Neuronal stem cell (in vitro differentiated cells): ENCODE results near the gene LMF2.
A peak's percentile ranks its signal among the peaks of the same experiment; 100 is the strongest.

Source experiments
- DNase-seq: peaks from one replicate; pipeline ENCODE4 v3.0.0-alpha.2; 2013; ENCODE audit warnings: low spot score
- H2AFZ ChIP-seq: one replicate; pipeline ENCODE4 v1.6.1; 2013; ENCODE audit warnings: mild to moderate bottlenecking, low read length, inconsistent platforms
- H2AK5ac ChIP-seq: 2 replicates; pipeline ENCODE4 v1.6.1; 2013; ENCODE audit warnings: low read depth, mild to moderate bottlenecking, inconsistent platforms, low read length, moderate library complexity, mixed read lengths
- H2BK120ac ChIP-seq: 2 replicates; pipeline ENCODE4 v1.6.1; 2013; ENCODE audit warnings: low read depth, mild to moderate bottlenecking, inconsistent platforms, low read length, moderate library complexity, mixed read lengths
- H2BK12ac ChIP-seq: one replicate; pipeline ENCODE4 v1.6.1; 2013; ENCODE audit warnings: low read length, inconsistent platforms
- H2BK15ac ChIP-seq: 2 replicates; pipeline ENCODE4 v1.6.1; 2013; ENCODE audit warnings: mild to moderate bottlenecking, low read length, inconsistent platforms, mixed read lengths
- H2BK5ac ChIP-seq: one replicate; pipeline ENCODE4 v1.6.1; 2013; ENCODE audit warnings: inconsistent platforms, mild to moderate bottlenecking, low read length, moderate library complexity
- H3K14ac ChIP-seq: one replicate; pipeline ENCODE4 v1.6.1; 2013; ENCODE audit warnings: low read length, inconsistent platforms
- H3K18ac ChIP-seq: 2 replicates; pipeline ENCODE4 v1.6.1; 2013; ENCODE audit warnings: low read length, inconsistent platforms
- H3K23ac ChIP-seq: 2 replicates; pipeline ENCODE4 v1.6.1; 2013; ENCODE audit warnings: low read depth, mild to moderate bottlenecking, mixed read lengths, low read length, inconsistent platforms; ENCODE audit not compliant: poor library complexity
- H3K27ac ChIP-seq: replicated peaks from 3 replicates; pipeline ENCODE4 v1.5.1; 2013; ENCODE audit warnings: low read length, inconsistent platforms
- H3K27me3 ChIP-seq, 3 experiments: 2 replicates each; pipeline ENCODE4 v1.6.1; 2013; ENCODE audit warnings: low read length in 3 of 3, mild to moderate bottlenecking in 2 of 3, inconsistent platforms in 1 of 3, low read depth in 1 of 3, mixed read lengths in 1 of 3, moderate library complexity in 1 of 3; ENCODE audit not compliant: control insufficient read depth in 3 of 3, insufficient read depth in 3 of 3
- H3K36me3 ChIP-seq, 2 donors: replicated peaks in 1 of 2; 2 replicates each; pipeline ENCODE4 v1.6.1; 2013; ENCODE audit warnings: low read length in 2 of 2; ENCODE audit not compliant: control insufficient read depth in 2 of 2, insufficient read depth in 2 of 2
- H3K4ac ChIP-seq: 2 replicates; pipeline ENCODE4 v1.6.1; 2013; ENCODE audit warnings: inconsistent platforms, mild to moderate bottlenecking, low read length, moderate library complexity
- H3K4me1 ChIP-seq, 2 donors: 1 replicate in 1 of 2; 2 replicates in 1 of 2; pipeline ENCODE4 v1.6.1; 2013; ENCODE audit warnings: low read length in 2 of 2, low read depth in 1 of 2; ENCODE audit not compliant: control insufficient read depth in 2 of 2, insufficient read depth in 1 of 2
- H3K4me2 ChIP-seq: one replicate; pipeline ENCODE4 v1.6.1; 2013; ENCODE audit warnings: mild to moderate bottlenecking, low read length, inconsistent platforms; ENCODE audit not compliant: insufficient read depth, poor library complexity, severe bottlenecking
- H3K4me3 ChIP-seq, 2 donors: 2 replicates each; pipeline ENCODE4 v1.5.1; 2013; ENCODE audit warnings: low read length in 2 of 2, mild to moderate bottlenecking in 2 of 2, inconsistent platforms in 1 of 2, moderate library complexity in 1 of 2
- H3K79me1 ChIP-seq: one replicate; pipeline ENCODE4 v1.6.1; 2013; ENCODE audit warnings: low read depth, mild to moderate bottlenecking, inconsistent platforms, low read length, moderate library complexity
- H3K9ac ChIP-seq: one replicate; pipeline ENCODE4 v1.6.1; 2013; ENCODE audit warnings: mild to moderate bottlenecking, low read depth, low read length, inconsistent platforms; ENCODE audit not compliant: poor library complexity
- H3K9me3 ChIP-seq, 2 donors: replicated peaks in 1 of 2; 2 replicates each; pipeline versions ENCODE3 to v1.6.1; 2013; ENCODE audit warnings: low read length in 2 of 2, mild to moderate bottlenecking in 2 of 2, inconsistent platforms in 1 of 2, low read depth in 1 of 2, mixed read lengths in 1 of 2, moderate library complexity in 1 of 2; ENCODE audit not compliant: control insufficient read depth in 2 of 2, insufficient read depth in 1 of 2
- H4K8ac ChIP-seq: one replicate; pipeline ENCODE4 v1.6.1; 2013; ENCODE audit warnings: low read depth, mild to moderate bottlenecking, inconsistent platforms, low read length, moderate library complexity
- H4K91ac ChIP-seq: one replicate; pipeline ENCODE4 v1.6.1; 2013; ENCODE audit warnings: low read length, low read depth, mild to moderate bottlenecking, inconsistent platforms; ENCODE audit not compliant: poor library complexity
- WGBS, 2 donors: extraction: QIAGEN DNeasy Blood & Tissue Kit; methylation state at CpG; one replicate each; pipeline ENCODE4 v1.1.7; 2013; ENCODE audit warnings: missing lambda C conversion rate in 2 of 2, mixed read lengths in 1 of 2; ENCODE audit not compliant: insufficient read length in 2 of 2, insufficient replicate concordance in 1 of 2; ENCODE audit errors: extremely low coverage in 2 of 2; 5-methylcytosine and 5-hydroxymethylcytosine counted together

The LMF2 gene

DNA sequence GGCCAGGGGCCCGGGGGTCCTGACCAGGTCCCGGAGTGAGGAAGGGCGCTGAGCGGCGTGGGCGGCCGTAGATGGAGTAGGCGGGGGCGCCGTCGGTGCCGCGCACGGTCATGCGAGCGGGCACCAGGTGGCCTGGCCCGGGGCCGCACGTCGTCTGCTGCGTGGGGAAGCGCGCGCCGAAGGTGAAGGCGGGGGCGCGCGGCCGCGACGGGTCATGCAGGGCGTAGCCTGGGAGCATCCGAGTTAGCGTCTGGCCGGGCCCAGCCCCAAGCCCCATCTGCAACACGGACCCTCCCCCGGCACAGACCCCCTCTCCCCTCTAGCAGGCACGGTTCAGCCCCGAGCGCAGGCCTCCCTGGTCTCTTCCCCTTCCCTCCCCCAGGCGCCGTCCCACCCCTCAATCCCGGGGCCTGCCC lies 24.1 kb upstream of the LMF2 start:
- Histone ChIP-seq H3K27ac (no peak overlapping the region), H3K4ac (no peak overlapping the region), H3K9ac (peak overlapping the region; percentile 84), H3K23ac (peak overlapping the region; percentile 99), H2BK15ac (peak overlapping the region; percentile 97), H4K91ac (no peak overlapping the region), H2BK120ac (no peak overlapping the region), H3K4me2 (peak overlapping the region; percentile 89), H2AK5ac (peak overlapping the region; percentile 99), H3K18ac (peak overlapping the region; percentile 98), H4K8ac (peak overlapping the region; percentile 65), H2BK5ac (peak overlapping the region; percentile 82), H2BK12ac (peak overlapping the region; percentile 84), H3K4me3 (peak overlapping the region; percentile 55 to 82), H3K9me3 (peaks cover 8 to 21% of the 10 kb centered on the region in 2 donors), H3K79me1 (peaks cover 4% of the 10 kb centered on the region), H3K4me1 (peaks cover 12 to 17% of the 10 kb centered on the region in 2 donors), H3K27me3 (peaks cover 14 to 35% (median 14%) of the 10 kb centered on the region in 3 experiments), H3K14ac (peak overlapping the region; percentile 94), H2AFZ (peak overlapping the region; percentile 96), H3K36me3 (no peaks in the 10 kb centered on the region)
- DNase-seq, result no peak
- WGBS, 2 donors, result no CpG with 5 or more reads among the region's 44 CpGs

DNA sequence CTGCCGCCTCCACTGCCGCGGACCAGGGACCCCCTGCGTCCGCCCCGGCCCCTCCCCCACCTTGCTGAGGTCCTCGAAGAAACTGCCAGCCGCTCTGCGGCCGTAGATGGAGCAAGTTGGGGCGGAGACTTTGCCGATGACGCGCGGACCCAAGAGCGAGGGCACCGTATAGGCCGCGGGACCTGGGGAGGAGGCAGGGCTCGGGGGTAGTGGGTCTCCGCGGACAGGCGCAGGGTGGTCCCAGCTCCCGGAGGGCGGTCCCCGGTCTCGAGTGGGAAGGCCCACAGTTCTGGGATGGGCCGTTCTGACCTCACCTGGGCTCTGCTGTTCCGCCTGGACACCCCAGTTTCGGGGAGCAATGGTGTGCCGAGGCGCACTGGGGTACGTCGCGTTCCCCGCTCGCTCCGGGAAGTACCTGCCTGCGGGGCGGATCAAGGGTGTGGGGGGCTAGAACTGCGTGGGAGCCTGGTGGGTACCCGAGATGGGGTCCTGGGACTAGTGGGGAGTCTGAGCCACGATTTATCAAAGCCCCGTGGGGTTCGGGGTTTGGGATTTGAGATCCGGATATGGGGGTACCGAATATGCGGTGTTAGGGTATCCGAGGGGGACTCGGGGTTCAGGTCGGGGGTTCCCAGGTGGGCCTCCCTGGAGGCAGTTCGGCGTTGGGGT lies 23.5 kb upstream of the LMF2 start:
- Histone ChIP-seq H3K18ac (peak overlapping the region; percentile 98), H3K79me1 (peaks cover 4% of the 10 kb centered on the region), H3K4ac (peak overlapping the region; percentile 93), H3K9ac (peak overlapping the region; percentile 84), H3K4me3 (peak overlapping the region; percentile 55 to 82), H3K27me3 (peaks cover 14 to 35% (median 14%) of the 10 kb centered on the region in 3 experiments), H4K91ac (no peak overlapping the region), H2BK120ac (no peak overlapping the region), H3K4me1 (peaks cover 14 to 17% of the 10 kb centered on the region in 2 donors), H3K9me3 (peaks cover 8 to 21% of the 10 kb centered on the region in 2 donors), H2AK5ac (peak overlapping the region; percentile 99), H2BK15ac (peak overlapping the region; percentile 97), H2BK5ac (peak overlapping the region; percentile 82), H3K23ac (peak overlapping the region; percentile 99), H2BK12ac (peak overlapping the region; percentile 84), H2AFZ (peak overlapping the region; percentile 96), H3K36me3 (no peaks in the 10 kb centered on the region), H4K8ac (peak overlapping the region; percentile 96), H3K14ac (peak overlapping the region; percentile 97), H3K4me2 (peak overlapping the region; percentile 89), H3K27ac (no peak overlapping the region)
- WGBS, 2 donors, result no CpG with 5 or more reads among the region's 53 CpGs
- no peak for DNase-seq

DNA sequence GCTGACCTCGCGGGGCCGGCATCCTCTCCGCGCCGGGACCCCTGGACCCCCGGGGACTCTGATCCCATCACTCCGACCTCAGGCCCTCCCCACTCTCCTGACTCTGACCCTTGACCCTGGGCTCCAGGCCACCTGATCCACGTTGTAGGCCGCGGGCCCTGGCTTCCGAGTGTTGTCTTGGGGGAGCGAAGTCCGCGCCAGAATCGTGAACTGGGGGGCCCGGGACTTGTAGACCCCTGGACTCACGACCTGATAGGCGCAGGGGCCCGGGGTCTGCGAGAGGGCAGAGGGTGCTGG lies 23.0 kb upstream of the LMF2 start:
- Histone ChIP-seq H3K23ac (peak overlapping the region; percentile 99), H3K4me2 (peak overlapping the region; percentile 73), H2BK12ac (peak overlapping the region; percentile 10), H4K91ac (no peak overlapping the region), H3K9me3 (peaks cover 8 to 21% of the 10 kb centered on the region in 2 donors), H3K4me1 (peaks cover 14 to 17% of the 10 kb centered on the region in 2 donors), H3K9ac (peak overlapping the region; percentile 81), H2BK5ac (peak overlapping the region; percentile 60), H3K4ac (no peak overlapping the region), H3K18ac (peak overlapping the region; percentile 96), H3K4me3 (peak overlapping the region in 1 of 2 donors; percentile 82), H3K27ac (no peak overlapping the region), H2BK15ac (peak overlapping the region; percentile 83), H3K79me1 (peaks cover 4% of the 10 kb centered on the region), H3K36me3 (no peaks in the 10 kb centered on the region), H2BK120ac (peak overlapping the region; percentile 72), H3K14ac (peak overlapping the region; percentile 97), H3K27me3 (peaks cover 14 to 35% (median 14%) of the 10 kb centered on the region in 3 experiments), H4K8ac (no peak overlapping the region), H2AK5ac (peak overlapping the region; percentile 99), H2AFZ (no peak overlapping the region)
- no peak for DNase-seq
- WGBS, 2 donors, result no CpG with 5 or more reads among the region's 21 CpGs

DNA sequence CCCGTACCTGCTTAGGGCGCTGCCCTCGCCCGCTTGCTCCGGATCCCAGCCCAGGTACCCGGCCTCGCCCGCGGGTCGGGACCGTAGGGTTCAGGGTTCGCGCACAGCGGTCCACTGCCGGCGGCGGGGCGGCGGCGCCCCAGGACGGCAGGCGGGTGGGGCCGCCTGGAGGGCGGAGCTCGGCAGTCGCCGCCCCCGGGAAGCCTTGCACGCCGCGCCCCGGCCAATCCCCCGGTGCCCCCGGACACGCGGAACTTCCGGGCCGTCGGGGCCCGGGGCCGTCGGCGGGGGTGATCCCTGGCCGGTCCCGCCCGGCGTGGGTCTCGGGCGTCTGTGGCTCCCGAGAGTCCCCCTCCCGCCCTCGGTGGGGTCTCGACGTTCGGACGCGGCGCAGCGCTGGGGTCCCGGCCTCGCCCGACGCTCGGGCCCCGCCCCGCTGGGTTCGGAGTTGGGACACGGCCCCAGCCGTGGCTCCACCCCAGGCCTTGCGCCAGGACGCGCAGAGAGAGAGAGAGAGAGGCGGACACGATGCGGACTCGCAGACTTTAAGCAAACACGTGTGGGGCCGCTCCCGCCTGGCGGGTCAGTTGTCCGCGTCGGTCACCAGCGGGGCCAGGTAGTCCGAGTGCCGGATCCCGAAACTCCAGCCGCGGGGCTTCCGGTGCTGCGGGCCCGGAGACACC lies 22.5 kb upstream of the LMF2 start, which contains the start of gene TYMP:
Gene TYMP, minus strand, starts transcription at position 116 of the 683 bp plus-strand sequence. CDS start 303 bp downstream, outside the sequence.
- H2BK5ac ChIP-seq, result peak within 1 kb of the TSS; percentile 60
- H4K8ac ChIP-seq, result peak within 1 kb of the TSS; percentile 65
- no peak for DNase-seq
- peak within 1 kb of the TSS; percentile 96 for H3K18ac ChIP-seq
- peaks cover 5% of the 10 kb centered on the region for H3K79me1 ChIP-seq
- H3K4me1 ChIP-seq, result peaks cover 14 to 19% of the 10 kb centered on the region in 2 donors
- H2BK12ac ChIP-seq, result peak within 1 kb of the TSS; percentile 73
- WGBS, 2 donors, result no CpG with 5 or more reads among the region's 92 CpGs
- no peak within 1 kb of the TSS for H3K27ac ChIP-seq
- peaks cover 8 to 21% of the 10 kb centered on the region in 2 donors for H3K9me3 ChIP-seq
- peak within 1 kb of the TSS; percentile 73 for H3K4me2 ChIP-seq
- no peak within 1 kb of the TSS for H2AFZ ChIP-seq
- peak within 1 kb of the TSS in 1 of 2 donors; percentile 82 for H3K4me3 ChIP-seq
- H3K36me3 ChIP-seq, result no peaks in the 10 kb centered on the region
- H3K9ac ChIP-seq, result peak within 1 kb of the TSS; percentile 81
- peak within 1 kb of the TSS; percentile 83 for H2BK15ac ChIP-seq
- H3K4ac ChIP-seq, result peak within 1 kb of the TSS; percentile 37
- peak within 1 kb of the TSS; percentile 99 for H3K23ac ChIP-seq
- no peak within 1 kb of the TSS for H4K91ac ChIP-seq
- peaks cover 14 to 35% (median 14%) of the 10 kb centered on the region in 3 experiments for H3K27me3 ChIP-seq
- H3K14ac ChIP-seq, result peak within 1 kb of the TSS; percentile 97
- H2AK5ac ChIP-seq, result peak within 1 kb of the TSS; percentile 99
- H2BK120ac ChIP-seq, result peak within 1 kb of the TSS; percentile 72
